Lung (tissue), 12 donors: ENCODE measurements around the gene FGF21. TPM values are rescaled to one million over a fixed set of nuclear protein-coding genes. Genes with fewer than 3 reads are reported as not detected.

ENCODE experiments used
- ATAC-seq: fragments of 200-7000 bp; cut with Tn5 transposase; one replicate; pipeline ENCODE4 v1.9.1; 2020; ENCODE audit warnings: moderate number of reproducible peaks; ENCODE audit not compliant: insufficient read depth, low FRiP score
- DNase-seq, 3 donors: peaks; one replicate each; pipeline ENCODE4 v3.0.0-alpha.2; 2013 to 2017
- H3K27ac ChIP-seq, 2 donors: one replicate each; pipeline ENCODE4 v1.5.1; 2013; ENCODE audit warnings: mild to moderate bottlenecking in 2 of 2, moderate library complexity in 2 of 2, control low read depth in 1 of 2, inconsistent platforms in 1 of 2, low read depth in 1 of 2, low read length in 1 of 2
- H3K27me3 ChIP-seq, 3 donors: one replicate each; pipeline ENCODE4 v1.5.1; 2013; ENCODE audit warnings: low read length in 2 of 3; ENCODE audit not compliant: control insufficient read depth in 3 of 3, insufficient read depth in 3 of 3
- H3K36me3 ChIP-seq, 4 donors: one replicate each; pipeline ENCODE4 v1.5.1; 2013; ENCODE audit warnings: low read length in 4 of 4, mild to moderate bottlenecking in 1 of 4, moderate library complexity in 1 of 4; ENCODE audit not compliant: control insufficient read depth in 4 of 4, insufficient read depth in 4 of 4
- H3K4me1 ChIP-seq, 5 donors: one replicate each; pipeline ENCODE4 v1.5.1; 2013; ENCODE audit warnings: low read length in 5 of 5, mild to moderate bottlenecking in 2 of 5, moderate library complexity in 1 of 5; ENCODE audit not compliant: control insufficient read depth in 5 of 5, insufficient read depth in 5 of 5
- H3K4me3 ChIP-seq: one replicate; pipeline ENCODE4 v1.5.1; 2013; ENCODE audit warnings: mild to moderate bottlenecking, control low read depth, moderate library complexity
- H3K9ac ChIP-seq, 2 donors: one replicate each; pipeline ENCODE4 v1.5.1; 2013; ENCODE audit warnings: low read length in 2 of 2, control low read depth in 1 of 2; ENCODE audit not compliant: insufficient read depth in 1 of 2
- H3K9me3 ChIP-seq, 4 donors: one replicate each; pipeline ENCODE4 v1.5.1; 2013; ENCODE audit warnings: low read length in 3 of 4, mild to moderate bottlenecking in 1 of 4, moderate library complexity in 1 of 4; ENCODE audit not compliant: control insufficient read depth in 4 of 4, insufficient read depth in 3 of 4
- CTCF ChIP-seq: IDR thresholded peaks from 2 replicates; pipeline ENCODE4 v1.5.1; 2012; ENCODE audit warnings: mild to moderate bottlenecking; ENCODE audit errors: control extremely low read depth, extremely low read depth
- WGBS, 2 donors: extraction: QIAGEN DNeasy Blood & Tissue Kit; methylation state at CpG; one replicate each; pipeline ENCODE4 v1.1.7; 2013; 5-methylcytosine and 5-hydroxymethylcytosine counted together
- polyA plus RNA-seq, 2 donors: library from polyadenylated mRNA; stranded (reverse); fragments of 200-250 nt; gene quantifications; one replicate each; pipeline ENCODE4 v1.2.1, GENCODE V29; 2013
- total RNA-seq, 2 donors: library from RNA; depleted of rRNA in 1 of 2; stranded (reverse); fragments of >200 nt in 1 of 2; gene quantifications; one replicate each; pipeline ENCODE4 v1.2.1, GENCODE V29; 2014 to 2021
- donor health status: control.
- donor health status: control.
- donor health status: Bipolar disorder and iron deficiency.
- donor health status: healthy.
- donor health status: DM: yes; HTN: yes; CAD: no.

Gene FGF21
- total and polyA plus RNA-seq, 4 donors = not detected

- Histone ChIP-seq H3K36me3 (peaks cover 0 to 10% (median 0%) of the 10 kb centered on the region in 4 donors), H3K4me1 (peaks cover 0 to 21% (median 5%) of the 10 kb centered on the region in 5 donors), H3K9ac (no peak overlapping the region), H3K9me3 (peaks cover 0 to 2% (median 0%) of the 10 kb centered on the region in 4 donors), H3K4me3 (peak overlapping the region; percentile 3), H3K27ac (no peak overlapping the region), H3K27me3 (peaks cover 0 to 13% (median 10%) of the 10 kb centered on the region in 3 donors)
- ATAC-seq (no peak), DNase-seq (no peak)
- 78 to 81% methylated on average over 29 of the region's 29 CpGs for whole genome bisulfite sequencing, 2 donors
- no peak for TF ChIP-seq CTCF
These were observed 4.4 kb upstream of the FGF21 start for GRCh38 chr19:48750771-48751504.

- 17 to 24% methylated on average over 20 of the region's 20 CpGs for WGBS, 2 donors
- Histone ChIP-seq H3K27me3 (peaks cover 0 to 10% (median 7%) of the 10 kb centered on the region in 3 donors), H3K4me1 (peaks cover 0 to 21% (median 5%) of the 10 kb centered on the region in 5 donors), H3K9ac (peak overlapping the region in 1 of 2 donors; percentile 58), H3K27ac (peak overlapping the region in 1 of 2 donors; percentile 69), H3K36me3 (peaks cover 0 to 10% (median 0%) of the 10 kb centered on the region in 4 donors), H3K4me3 (peak overlapping the region; percentile 30), H3K9me3 (no peaks in the 10 kb centered on the region)
- no peak for ATAC-seq
- TF ChIP-seq CTCF = no peak
- DNase-seq = no peak
These were observed 3.4 kb upstream of the FGF21 start for GRCh38 chr19:48751845-48752495.

GRCh38 chr19:48752496-48753365 is 2.6 kb upstream of the FGF21 start, which contains the start of gene FUT1:
Gene FUT1, minus strand, starts transcription at chr19:48752641. Its CDS starts 1,360 bp downstream, at chr19:48751281.
- Histone ChIP-seq H3K36me3 (peaks cover 0 to 10% (median 0%) of the 10 kb centered on the region in 4 donors), H3K9ac (peak within 1 kb of the TSS in 1 of 2 donors; percentile 58), H3K27ac (peak within 1 kb of the TSS in 1 of 2 donors; percentile 69), H3K9me3 (no peaks in the 10 kb centered on the region), H3K4me3 (peak within 1 kb of the TSS; percentile 30), H3K4me1 (peaks cover 0 to 18% (median 5%) of the 10 kb centered on the region in 5 donors), H3K27me3 (peaks cover 0 to 10% (median 7%) of the 10 kb centered on the region in 3 donors)
- ATAC-seq = peak; percentile 79
- TF ChIP-seq CTCF = no peak
- peak; percentile 73 to 88 (median 87) for DNase-seq
- 1 to 2% methylated on average over 60 to 73 of the region's 73 CpGs for WGBS, 2 donors
